HepG2 (cell line): ENCODE measurements around the gene PSEN2. TPM values are rescaled to one million over a fixed set of nuclear protein-coding genes. Genes with fewer than 3 reads are reported as not detected.

Experiments used
- CTCF ChIP-seq: sonication (generic); formaldehyde crosslinking; IDR thresholded peaks from 2 replicates; pipeline ENCODE4 v1.5.0; 2020; ENCODE audit warnings: mild to moderate bottlenecking, missing genetic modification reagents, moderate library complexity
- DMAP1 ChIP-seq: IDR thresholded peaks from 2 replicates; pipeline ENCODE4 v1.6.1; 2016
- DPF2 ChIP-seq: sonication (generic); formaldehyde crosslinking; IDR thresholded peaks from 2 replicates; pipeline ENCODE4 v1.4.0; 2020; ENCODE audit warnings: mild to moderate bottlenecking, low read depth, missing genetic modification reagents, borderline replicate concordance
- MIXL1 ChIP-seq: IDR thresholded peaks from 2 replicates; pipeline ENCODE4 v1.6.1; 2016
- MNT ChIP-seq: fragments of 450-650 bp; IDR thresholded peaks from 2 replicates; pipeline ENCODE4 v1.6.1; 2016
- NR2C2 ChIP-seq: sonication (generic); formaldehyde crosslinking; IDR thresholded peaks from 2 replicates; pipeline ENCODE4 v1.4.0; 2020; ENCODE audit warnings: missing genetic modification reagents, mild to moderate bottlenecking, moderate library complexity, borderline replicate concordance
- RBM39 ChIP-seq: fragments of 200-400 bp; formaldehyde crosslinking; IDR thresholded peaks from one replicate; pipeline ENCODE4 v1.6.1; 2018; ENCODE audit warnings: antibody characterized with exemption, mild to moderate bottlenecking, low read depth, low read length; ENCODE audit not compliant: poor library complexity, severe bottlenecking
- RFXANK ChIP-seq: IDR thresholded peaks from 2 replicates; pipeline ENCODE4 v1.6.1; 2016
- SALL2 ChIP-seq: sonication (generic); formaldehyde crosslinking; IDR thresholded peaks from 2 replicates; pipeline ENCODE4 v1.8.1; 2023; ENCODE audit warnings: mild to moderate bottlenecking, missing genetic modification reagents, inconsistent platforms
- SMC3 ChIP-seq: IDR thresholded peaks from 2 replicates; pipeline ENCODE4 v1.6.1; 2011; ENCODE audit warnings: low read length, improper control_type of control experiment
- STAT5B ChIP-seq: sonication (generic); formaldehyde crosslinking; IDR thresholded peaks from 2 replicates; pipeline ENCODE4 v1.4.0; 2020; ENCODE audit warnings: missing genetic modification reagents
- ZFP90 ChIP-seq: sonication (generic); formaldehyde crosslinking; IDR thresholded peaks from 2 replicates; pipeline ENCODE4 v1.8.0; 2022; ENCODE audit warnings: missing genetic modification reagents, mild to moderate bottlenecking, inconsistent platforms, borderline replicate concordance
- ZNF343 ChIP-seq: sonication (generic); formaldehyde crosslinking; IDR thresholded peaks from 2 replicates; pipeline ENCODE4 v1.4.0; 2020; ENCODE audit warnings: mild to moderate bottlenecking, missing genetic modification reagents
- ZNF484 ChIP-seq: sonication (generic); formaldehyde crosslinking; IDR thresholded peaks from 2 replicates; pipeline ENCODE4 v1.5.1; 2020; ENCODE audit warnings: mild to moderate bottlenecking, low read depth, missing genetic modification reagents, borderline replicate concordance
- ZNF543 ChIP-seq: sonication (generic); formaldehyde crosslinking; IDR thresholded peaks from 2 replicates; pipeline ENCODE4 v1.4.0; 2020; ENCODE audit warnings: mild to moderate bottlenecking, missing genetic modification reagents
- ZNF547 ChIP-seq: sonication (generic); formaldehyde crosslinking; IDR thresholded peaks from 2 replicates; pipeline ENCODE4 v1.5.1; 2020; ENCODE audit warnings: mild to moderate bottlenecking, missing genetic modification reagents
- ZNF597 ChIP-seq: sonication (generic); formaldehyde crosslinking; IDR thresholded peaks from 2 replicates; pipeline ENCODE4 v1.5.0; 2020; ENCODE audit warnings: missing genetic modification reagents
- polyA plus RNA-seq, 8 experiments: library from polyadenylated mRNA; depleted of rRNA in 3 of 8; stranded (reverse) in 7 of 8; unstranded in 1 of 8; fragments of >200 nt; fragmentation: Illumina TruSeq in 4 of 8; extraction: Trizol in 4 of 8; gene quantifications; 2 replicates each; pipeline versions ENCODE4 v1.2.1 to v1.2.3, GENCODE V29; 2011 to 2016; ENCODE audit warnings: low read depth in 4 of 8, missing spikeins in 1 of 8, mixed read lengths in 1 of 8; ENCODE audit not compliant: insufficient read depth in 1 of 8
- total RNA-seq, 5 experiments: library from RNA; depleted of rRNA; stranded (reverse); fragments of >200 nt; fragmentation: Illumina TruSeq; extraction: Trizol; gene quantifications; 2 replicates each; pipeline ENCODE4 v1.2.3, GENCODE V29; 2016; ENCODE audit warnings: low read depth in 1 of 5
- TF ChIP-seq, protein P1 (sequence below): sonication (generic); formaldehyde crosslinking; IDR thresholded peaks from 2 replicates; pipeline ENCODE4 v1.8.0; 2022; ENCODE audit warnings: mild to moderate bottlenecking, missing genetic modification reagents, borderline replicate concordance
- TF ChIP-seq, protein P2 (sequence below): sonication (generic); formaldehyde crosslinking; IDR thresholded peaks from 2 replicates; pipeline ENCODE4 v1.5.0; 2020; ENCODE audit warnings: missing genetic modification reagents, mild to moderate bottlenecking, borderline replicate concordance
- TF ChIP-seq, protein P3 (sequence below): sonication (generic); formaldehyde crosslinking; IDR thresholded peaks from 2 replicates; pipeline ENCODE4 v1.4.0; 2020; ENCODE audit warnings: mild to moderate bottlenecking, missing genetic modification reagents

PSEN2 gene
- total and polyA plus RNA-seq, 2 of the 13 experiments (the other 11 are each of a cell fraction or from before 2014, with no cell fraction given), result 5.9 to 13.1 TPM

GRCh38 chr1:226939438-226940028 is 69.1 kb downstream of the PSEN2 start (continued):
- TF ChIP-seq CTCF (CRISPR knock-in tag) (peak; percentile 12; the same call in 1 of the 2 replicates), SMC3 (no peak), ZNF484 (CRISPR knock-in tag) (0 out of 2 replicates have a peak, but pooled peaks have one; percentile 89), ZNF547 (CRISPR knock-in tag) (no peak; the same call in none of the 2 replicates), SALL2 (CRISPR knock-in tag) (peak; percentile 43; the same call in 1 of the 2 replicates), NR2C2 (CRISPR knock-in tag) (no peak; the same call in 1 of the 2 replicates), ZFP90 (CRISPR knock-in tag) (peak; percentile 77), DMAP1 (CRISPR knock-in tag) (peak; percentile 89), ZNF543 (CRISPR knock-in tag) (peak; percentile 83), RFXANK (CRISPR knock-in tag) (no peak), STAT5B (CRISPR knock-in tag) (no peak), ZNF343 (CRISPR knock-in tag) (peak; percentile 51; the same call in 1 of the 2 replicates), RBM39 (peak; percentile 81), MNT (no peak), MIXL1 (CRISPR knock-in tag) (no peak), ZNF597 (CRISPR knock-in tag) (no peak), DPF2 (CRISPR knock-in tag) (0 out of 2 replicates have a peak, but pooled peaks have one; percentile 33)
- TF ChIP-seq, protein P1, sequence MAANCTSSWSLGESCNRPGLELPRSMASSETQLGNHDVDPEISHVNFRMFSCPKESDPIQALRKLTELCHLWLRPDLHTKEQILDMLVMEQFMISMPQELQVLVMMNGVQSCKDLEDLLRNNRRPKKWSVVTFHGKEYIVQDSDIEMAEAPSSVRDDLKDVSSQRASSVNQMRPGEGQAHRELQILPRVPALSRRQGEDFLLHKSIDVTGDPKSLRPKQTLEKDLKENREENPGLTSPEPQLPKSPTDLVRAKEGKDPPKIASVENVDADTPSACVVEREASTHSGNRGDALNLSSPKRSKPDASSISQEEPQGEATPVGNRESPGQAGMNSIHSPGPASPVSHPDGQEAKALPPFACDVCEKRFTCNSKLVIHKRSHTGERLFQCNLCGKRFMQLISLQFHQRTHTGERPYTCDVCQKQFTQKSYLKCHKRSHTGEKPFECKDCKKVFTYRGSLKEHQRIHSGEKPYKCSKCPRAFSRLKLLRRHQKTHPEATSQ, result peak; percentile 81; the same call in 1 of the 2 replicates
- TF ChIP-seq, protein P2, sequence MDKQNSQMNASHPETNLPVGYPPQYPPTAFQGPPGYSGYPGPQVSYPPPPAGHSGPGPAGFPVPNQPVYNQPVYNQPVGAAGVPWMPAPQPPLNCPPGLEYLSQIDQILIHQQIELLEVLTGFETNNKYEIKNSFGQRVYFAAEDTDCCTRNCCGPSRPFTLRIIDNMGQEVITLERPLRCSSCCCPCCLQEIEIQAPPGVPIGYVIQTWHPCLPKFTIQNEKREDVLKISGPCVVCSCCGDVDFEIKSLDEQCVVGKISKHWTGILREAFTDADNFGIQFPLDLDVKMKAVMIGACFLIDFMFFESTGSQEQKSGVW (CRISPR knock-in tag), result no peak
- TF ChIP-seq, protein P3, sequence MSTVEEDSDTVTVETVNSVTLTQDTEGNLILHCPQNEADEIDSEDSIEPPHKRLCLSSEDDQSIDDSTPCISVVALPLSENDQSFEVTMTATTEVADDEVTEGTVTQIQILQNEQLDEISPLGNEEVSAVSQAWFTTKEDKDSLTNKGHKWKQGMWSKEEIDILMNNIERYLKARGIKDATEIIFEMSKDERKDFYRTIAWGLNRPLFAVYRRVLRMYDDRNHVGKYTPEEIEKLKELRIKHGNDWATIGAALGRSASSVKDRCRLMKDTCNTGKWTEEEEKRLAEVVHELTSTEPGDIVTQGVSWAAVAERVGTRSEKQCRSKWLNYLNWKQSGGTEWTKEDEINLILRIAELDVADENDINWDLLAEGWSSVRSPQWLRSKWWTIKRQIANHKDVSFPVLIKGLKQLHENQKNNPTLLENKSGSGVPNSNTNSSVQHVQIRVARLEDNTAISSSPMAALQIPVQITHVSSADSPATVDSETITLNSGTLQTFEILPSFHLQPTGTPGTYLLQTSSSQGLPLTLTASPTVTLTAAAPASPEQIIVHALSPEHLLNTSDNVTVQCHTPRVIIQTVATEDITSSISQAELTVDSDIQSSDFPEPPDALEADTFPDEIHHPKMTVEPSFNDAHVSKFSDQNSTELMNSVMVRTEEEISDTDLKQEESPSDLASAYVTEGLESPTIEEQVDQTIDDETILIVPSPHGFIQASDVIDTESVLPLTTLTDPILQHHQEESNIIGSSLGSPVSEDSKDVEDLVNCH (CRISPR knock-in tag), result 0 out of 2 replicates have a peak, but pooled peaks have one; percentile 19
